Upper lobe of left lung (tissue), 4 donors: ENCODE results near the gene SDSL.

Experiments used
- POLR2A ChIP-seq, 4 donors: fragments of 450-650 bp; IDR thresholded peaks; one replicate each; pipeline ENCODE4 v1.5.1; 2016 to 2017; ENCODE audit warnings: antibody characterized with exemption in 4 of 4, mild to moderate bottlenecking in 2 of 4
- TF ChIP-seq, protein P1 (sequence below), 6 experiments: fragments of 450-650 bp in 4 of 6; fragments of 200-600 bp in 2 of 6; sonication (generic) in 2 of 6; IDR thresholded peaks; one replicate each; pipeline ENCODE4 v1.5.1; 2016 to 2019; ENCODE audit warnings: antibody characterized with exemption in 6 of 6

DNA sequence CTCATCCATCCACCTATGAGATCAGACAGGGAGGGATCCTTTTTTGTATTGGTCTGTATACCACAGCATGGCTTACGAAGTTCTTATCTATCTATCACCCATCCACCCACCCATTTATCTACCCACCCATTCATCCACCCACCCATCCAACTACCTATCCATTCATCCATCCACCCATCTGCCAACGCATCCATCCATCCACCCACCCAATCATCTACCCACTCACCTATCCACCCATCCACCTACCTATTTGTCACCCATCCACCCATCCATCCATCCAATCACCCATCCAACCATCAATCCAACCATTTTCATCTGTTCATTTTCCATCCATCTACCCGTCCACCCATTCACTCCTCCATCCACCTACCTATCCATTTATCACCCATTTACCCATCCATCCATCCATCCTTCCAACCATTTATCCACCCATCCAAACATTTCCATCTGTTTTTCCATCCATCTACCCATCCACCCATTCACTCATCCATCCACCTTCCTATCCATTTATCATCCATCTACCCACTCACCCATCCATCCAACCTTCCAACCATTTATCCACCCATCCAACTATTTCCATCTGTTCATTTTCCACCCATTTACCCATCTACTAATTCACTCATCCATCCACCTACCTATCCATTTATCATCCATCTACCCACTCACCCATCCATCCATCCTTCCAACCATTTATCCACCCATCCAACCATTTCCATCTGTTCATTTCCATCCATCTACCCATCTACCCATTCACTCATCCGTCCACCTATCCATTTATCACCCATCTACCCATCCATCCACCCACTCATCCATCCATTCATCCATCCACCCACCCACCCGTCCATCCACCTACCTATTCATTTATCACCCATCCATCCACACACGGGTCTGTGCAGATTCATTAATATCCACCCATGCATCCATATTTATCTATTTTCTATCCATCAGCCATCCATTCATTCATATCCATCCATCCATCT is 31.8 kb upstream of the SDSL start:
- TF ChIP-seq, protein P1, sequence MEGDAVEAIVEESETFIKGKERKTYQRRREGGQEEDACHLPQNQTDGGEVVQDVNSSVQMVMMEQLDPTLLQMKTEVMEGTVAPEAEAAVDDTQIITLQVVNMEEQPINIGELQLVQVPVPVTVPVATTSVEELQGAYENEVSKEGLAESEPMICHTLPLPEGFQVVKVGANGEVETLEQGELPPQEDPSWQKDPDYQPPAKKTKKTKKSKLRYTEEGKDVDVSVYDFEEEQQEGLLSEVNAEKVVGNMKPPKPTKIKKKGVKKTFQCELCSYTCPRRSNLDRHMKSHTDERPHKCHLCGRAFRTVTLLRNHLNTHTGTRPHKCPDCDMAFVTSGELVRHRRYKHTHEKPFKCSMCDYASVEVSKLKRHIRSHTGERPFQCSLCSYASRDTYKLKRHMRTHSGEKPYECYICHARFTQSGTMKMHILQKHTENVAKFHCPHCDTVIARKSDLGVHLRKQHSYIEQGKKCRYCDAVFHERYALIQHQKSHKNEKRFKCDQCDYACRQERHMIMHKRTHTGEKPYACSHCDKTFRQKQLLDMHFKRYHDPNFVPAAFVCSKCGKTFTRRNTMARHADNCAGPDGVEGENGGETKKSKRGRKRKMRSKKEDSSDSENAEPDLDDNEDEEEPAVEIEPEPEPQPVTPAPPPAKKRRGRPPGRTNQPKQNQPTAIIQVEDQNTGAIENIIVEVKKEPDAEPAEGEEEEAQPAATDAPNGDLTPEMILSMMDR (IDR thresholded peaks at IDR 0.05), result no peak
- TF ChIP-seq POLR2A (IDR thresholded peaks at IDR 0.05), result no peak
